GF-D8 (cell line): ENCODE data around the gene BAZ2B.

ENCODE experiments used
- DNase-seq: peaks from one replicate; lab custom pipeline; 2025; lab: John Stamatoyannopoulos, UW

Gene BAZ2B

DNA sequence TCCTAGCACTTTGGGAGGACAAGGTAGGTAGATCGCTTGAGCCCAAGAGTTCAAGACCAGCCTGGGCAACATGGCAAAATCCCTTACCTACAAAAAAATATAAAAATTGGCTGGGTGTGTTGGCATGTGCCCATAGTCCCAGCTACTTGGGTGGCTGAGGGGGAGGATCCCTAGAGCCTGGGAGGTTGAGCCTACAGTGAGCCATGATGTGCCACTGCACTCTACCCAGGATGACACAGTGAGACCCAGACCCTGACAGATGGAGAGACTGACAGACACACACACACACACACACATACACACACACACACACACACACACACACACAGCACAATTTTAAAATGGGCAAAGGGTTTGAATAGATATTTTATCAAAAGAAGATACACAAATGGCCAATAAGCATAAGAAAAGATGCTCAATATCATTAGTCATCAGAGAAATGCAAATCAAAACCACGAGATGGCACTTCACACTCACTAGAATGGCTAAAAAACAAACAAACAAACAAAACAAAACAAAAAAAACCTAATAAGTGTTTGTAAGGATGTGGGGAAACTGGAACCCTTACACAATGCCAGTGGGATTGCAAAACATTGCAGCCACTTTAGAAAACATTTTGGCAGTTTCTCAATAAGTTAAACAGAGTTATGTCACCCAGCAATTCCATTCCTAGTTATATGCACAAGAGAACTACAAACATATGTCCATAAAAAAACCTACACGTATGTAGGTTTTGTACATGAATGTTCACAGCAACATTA lies 42.3 kb downstream of the BAZ2B start:
- DNase-seq: peak; percentile 38

DNA sequence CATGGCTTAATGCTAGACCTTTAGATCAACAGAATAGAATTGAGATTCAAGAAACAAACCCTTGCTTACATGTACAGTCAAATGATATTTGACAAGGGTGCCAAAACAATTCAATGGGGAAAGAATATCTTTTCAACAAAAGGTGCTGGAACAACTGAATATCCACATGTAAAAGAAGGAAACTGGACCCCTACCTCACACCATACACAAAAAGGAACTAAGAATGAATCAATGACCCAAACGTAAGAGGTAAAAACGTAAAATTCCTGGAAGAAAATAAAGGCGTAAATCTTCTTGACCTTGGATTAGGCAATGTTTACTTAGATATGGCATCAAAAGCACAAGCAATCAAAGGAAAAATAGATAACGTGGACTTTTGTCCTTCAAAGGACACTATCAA lies 43.1 kb downstream of the BAZ2B start:
- DNase-seq: no peak

DNA sequence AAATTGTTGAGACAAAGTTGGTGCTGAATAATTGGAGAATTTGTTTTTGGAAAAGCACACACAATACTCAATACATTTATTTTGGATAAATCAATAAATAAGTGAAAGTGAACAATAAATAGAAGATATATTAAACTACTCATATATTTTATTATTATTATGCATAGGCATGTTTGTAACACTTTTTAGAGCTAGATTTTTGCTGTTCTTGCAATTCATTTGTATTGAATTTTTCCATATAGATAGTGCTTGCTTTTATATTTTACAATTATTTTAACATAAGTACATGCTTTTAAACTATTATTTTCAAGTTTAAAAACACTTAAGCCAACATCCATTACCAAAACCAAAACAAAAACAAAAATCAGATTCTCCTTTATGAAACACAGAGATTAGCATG lies 43.9 kb downstream of the BAZ2B start:
- no peak for DNase-seq

DNA sequence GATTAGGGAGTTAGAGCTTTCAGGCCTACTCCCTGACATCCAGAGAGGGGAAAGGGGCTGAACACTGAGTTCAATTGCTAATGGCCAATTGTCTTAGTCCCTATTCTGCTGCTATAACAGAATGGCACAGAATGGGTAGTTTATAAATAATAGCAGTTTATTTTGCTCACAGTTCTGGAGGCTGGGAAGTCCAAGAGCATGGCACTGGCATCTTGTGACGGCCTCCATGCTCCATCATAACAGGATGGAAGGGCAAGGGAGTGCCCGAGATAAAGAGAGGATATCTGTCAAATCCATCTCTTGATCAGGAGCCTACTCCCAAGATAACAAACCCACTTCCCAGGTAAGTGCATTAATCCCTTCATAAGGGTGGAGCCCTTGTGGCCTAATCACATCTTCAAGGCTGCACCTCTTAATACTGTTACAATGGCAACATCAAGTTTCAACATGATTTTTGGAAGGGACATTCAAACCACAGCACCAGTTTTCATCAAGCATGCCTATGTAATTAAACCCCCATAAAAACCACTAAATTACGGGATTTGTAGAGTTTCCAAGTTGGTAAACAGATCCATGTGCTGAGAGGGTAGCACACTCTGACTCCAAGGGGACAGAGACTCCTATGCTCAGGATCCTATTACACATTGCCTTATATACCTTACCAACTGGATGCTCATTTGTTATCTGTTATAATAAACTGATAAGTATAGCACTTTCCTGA lies 44.6 kb downstream of the BAZ2B start:
- DNase-seq: no peak

GRCh38 chr2:159564081-159564480 lies 52.3 kb downstream of the BAZ2B start:
- no peak for DNase-seq

- peak; percentile 46 for DNase-seq
Observed at GRCh38 chr2:159562248-159562647, 54.1 kb downstream of the BAZ2B start.

DNA sequence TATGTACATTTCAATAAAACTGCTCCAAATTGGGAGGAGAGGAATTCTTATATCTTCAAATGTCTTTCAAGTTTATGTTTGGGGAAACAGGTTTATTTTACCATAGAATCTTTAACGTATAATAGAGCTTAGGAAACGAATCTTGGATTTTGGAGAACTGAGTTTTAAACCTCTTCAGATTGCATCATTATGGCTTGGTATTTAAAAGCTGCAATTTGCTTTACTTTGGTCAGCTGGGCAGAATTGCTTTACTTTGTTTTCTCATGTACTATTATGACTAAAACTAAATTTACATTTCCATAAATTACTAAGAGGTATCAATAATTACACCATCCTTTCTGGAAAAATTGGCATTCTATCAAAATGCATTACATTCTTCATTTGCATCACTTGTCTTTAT lies 54.6 kb downstream of the BAZ2B start:
- DNase-seq: no peak

DNA sequence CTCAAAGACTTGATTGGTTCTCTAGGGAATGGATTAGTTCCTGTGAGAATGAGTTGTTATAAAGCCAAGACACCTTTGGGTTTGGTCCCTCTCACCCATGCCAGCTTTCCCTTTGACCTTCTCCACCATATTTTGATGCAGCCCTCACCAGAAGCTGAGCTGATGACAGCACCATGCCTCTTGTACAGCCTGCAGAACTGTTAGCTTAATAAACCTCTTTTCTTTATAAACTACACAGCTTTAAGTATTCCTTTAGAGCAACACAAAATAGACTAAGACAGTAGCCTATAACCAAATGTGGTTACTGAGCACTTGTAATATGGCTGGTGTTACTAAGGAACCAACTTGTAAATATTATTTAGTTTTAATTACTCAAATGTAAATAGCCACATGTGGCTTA lies 55.1 kb downstream of the BAZ2B start:
- DNase-seq: no peak

DNA sequence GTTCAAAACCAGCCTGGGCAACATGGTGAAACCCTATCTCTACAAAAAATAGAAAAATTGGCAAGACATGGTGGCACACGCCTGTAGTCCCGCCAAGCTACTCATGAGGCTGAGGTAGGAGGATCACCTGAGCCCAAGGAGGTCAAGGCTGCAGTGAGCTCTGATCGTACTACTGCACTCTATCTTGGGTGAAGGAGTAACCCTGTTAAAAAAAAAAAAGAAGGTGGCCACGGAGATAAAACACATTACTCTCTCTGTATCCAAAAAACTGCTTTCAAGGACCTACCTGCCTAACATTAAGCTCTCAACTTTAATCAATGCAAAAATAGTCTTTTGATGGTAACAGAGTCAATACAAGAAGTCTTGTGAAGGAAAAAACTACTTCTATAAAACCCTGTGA lies 57.3 kb downstream of the BAZ2B start:
- no peak for DNase-seq

DNA sequence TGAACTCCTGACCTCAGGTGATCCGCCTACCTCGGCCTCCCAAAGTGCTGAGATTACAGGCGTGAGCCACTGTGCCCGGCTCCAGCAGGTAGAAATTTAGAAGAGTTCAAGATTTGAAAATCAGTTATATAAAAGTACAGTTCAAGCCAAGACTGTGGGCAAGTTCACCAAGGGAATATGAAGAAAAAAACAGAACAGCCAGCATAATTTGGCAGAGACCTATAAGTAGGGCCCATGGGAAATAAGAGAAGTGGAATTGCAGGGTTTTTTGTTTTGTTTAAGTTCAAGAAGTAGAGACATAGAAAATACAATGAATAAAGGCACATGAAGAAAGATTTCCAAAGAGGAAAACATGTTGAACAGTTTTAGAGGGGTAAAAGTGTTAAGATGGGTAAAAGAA lies 57.9 kb downstream of the BAZ2B start:
- DNase-seq: no peak

DNA sequence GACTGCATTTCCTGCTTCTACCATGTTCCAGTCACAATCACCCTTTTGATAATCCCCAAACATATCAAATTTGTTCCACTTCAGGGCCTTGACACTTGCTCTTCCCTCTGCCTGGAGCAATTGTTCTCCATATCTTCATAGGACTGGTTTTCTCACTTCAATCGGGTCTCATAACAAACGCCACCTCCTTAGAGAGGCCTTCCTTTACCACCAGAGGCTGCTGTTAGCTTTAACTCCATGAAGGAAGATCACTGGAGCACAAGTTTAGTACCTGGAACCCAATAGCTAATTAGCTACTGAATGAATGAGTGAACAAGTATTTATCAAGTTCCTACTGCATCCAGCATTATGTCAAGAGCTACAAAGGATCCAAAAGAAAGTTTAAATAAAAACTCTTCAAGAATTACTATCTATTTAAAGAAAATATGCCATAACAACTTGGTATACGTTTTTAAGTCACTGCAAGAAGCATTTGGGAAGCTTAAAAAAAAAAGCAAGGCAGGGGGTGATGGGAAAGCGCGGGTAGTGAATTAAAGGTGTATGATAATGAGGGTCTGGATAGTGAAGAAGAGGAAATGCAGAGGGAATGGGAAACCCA lies 58.8 kb downstream of the BAZ2B start:
- peak; percentile 23 for DNase-seq

DNA sequence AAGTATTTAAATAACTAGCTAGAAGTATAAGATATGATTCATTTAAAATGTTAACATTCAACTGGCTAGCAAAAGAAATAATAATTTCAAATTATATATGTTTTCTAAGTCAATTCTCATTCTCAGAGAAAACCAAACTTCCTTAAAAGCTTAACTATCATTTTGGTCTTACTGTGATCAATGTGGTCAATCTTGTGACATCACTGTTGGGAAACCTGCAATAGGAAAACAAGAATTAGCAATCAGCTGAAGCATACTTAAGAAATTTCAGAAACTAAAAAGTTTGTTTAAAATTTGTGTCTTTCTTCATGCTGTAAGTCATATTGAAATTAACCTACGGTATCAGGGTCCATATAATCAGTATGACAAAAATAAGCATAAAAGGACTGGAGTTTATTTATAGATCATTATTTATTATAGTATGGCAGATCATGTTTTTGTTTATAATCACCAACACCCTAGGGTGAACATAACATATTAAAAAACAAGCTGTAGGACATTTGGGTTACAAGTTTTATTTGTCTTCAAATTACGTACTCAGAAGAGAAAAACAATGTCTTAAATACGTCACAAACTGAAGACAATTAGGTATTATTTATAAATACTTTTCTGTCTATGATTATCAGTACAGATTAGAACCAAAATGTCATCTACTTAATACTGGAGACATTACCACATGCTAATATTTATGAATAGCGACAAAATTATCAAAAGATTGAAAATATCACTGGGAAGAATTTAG lies 60.5 kb downstream of the BAZ2B start:
- peak; percentile 31 for DNase-seq

GRCh38 chr2:159553727-159554126 lies 62.6 kb downstream of the BAZ2B start:
- DNase-seq: no peak

GRCh38 chr2:159551806-159552205 lies 64.5 kb downstream of the BAZ2B start:
- no peak for DNase-seq

DNA sequence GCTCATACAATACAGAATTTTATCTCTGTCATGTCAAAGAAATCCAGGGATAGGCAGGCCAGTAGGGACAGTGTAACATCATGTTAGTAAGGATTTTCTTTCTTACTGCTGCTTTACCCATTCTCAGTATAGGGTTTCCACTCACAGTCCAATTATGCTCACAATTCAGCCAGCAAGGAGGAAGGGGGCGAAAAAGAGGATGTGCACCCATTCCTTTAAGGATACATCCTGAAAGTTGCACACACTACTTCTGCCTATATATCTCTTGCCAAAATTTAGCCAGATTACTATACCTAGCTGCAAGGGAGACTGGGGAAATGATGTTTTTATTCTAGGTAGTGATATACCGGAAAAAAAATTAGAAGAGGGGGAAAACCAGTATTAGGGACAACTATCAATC lies 66.1 kb downstream of the BAZ2B start:
- no peak for DNase-seq

DNA sequence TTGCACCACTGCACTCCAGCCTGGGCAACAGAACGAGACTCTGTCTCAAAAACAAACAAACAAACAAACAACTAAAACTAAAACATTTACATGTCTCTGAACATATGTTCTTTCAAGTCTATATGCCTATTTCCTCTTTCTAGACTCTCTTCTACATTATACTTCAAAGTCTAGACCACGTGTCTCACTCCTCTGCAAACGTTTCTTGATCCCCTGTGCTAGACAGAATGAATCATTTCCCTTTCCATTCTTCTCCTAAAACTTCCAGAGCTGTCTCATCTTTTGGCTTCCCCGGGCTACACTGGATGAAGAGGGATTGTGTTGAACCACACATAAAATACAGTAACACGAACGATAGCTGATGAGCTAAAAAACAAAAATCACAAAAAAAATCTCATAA lies 67.1 kb downstream of the BAZ2B start:
- DNase-seq: no peak

DNA sequence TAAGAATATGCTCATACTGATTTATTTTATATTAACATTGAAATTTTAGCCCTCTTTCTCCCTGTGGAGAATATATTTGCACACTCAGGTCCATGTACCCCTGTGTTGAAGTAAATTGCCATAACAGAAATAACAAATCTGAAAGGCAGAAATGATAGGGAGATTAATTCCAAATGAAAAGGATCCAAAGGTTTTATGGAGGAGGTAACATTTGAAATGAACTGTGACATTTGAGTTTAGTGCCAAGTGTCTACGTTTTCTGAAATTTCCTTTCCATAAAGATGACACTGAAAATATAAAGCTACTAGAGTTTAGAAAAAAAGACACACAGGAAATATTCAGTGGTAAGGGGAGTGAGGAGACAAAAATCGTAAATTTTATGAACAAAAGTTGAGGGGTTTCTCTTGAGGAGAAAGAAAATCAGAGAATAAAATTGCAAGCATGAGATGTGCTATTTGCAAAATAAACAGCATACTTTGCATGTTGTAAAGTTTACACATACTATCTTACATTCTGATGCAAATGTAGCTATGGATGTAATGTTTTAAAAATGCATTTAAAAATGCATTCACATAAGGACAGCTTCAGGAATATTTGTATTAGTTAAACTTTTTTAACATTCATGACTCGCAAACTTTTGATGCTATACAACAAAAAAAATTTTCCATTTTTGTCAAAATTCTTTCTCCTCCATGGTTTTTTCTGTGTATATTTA lies 69.5 kb downstream of the BAZ2B start:
- no peak for DNase-seq

DNA sequence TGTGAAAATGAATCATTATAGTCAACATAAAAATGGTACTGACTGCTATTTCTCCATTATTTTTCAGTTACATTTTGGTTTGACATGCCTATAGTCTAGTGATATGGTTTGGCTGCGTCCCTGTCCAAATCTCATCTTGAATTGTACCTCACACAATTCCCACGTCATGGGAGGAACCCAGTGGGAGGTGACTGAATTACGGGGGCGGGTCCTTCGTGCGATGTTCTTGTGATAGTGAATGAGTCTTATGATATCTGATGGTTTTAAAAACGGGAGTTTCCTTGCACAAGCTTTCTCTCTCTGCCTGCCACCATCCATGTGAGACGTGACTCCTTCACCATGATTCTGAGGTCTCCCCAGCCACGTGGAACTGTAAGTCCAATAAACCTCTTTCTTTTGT lies 70.3 kb downstream of the BAZ2B start:
- DNase-seq: no peak

DNA sequence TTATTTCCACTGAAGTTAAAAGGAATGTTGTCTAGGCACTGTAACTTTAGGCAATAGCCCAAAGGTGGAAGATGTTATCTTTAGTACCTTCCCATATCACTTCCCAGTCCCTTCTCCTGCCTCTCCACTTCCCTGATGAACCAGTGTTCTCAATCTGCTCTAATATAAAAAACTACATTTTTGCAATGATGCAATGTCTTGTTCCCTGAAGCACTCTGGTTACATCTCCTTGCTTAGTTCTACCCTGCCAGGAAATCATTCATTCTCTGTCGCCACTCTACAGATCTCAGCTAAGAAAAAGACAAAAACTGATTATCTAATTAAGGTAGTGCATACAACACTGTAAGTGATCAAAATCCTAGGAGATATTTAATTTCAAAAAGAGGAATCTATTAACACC lies 71.3 kb downstream of the BAZ2B start:
- no peak for DNase-seq

DNA sequence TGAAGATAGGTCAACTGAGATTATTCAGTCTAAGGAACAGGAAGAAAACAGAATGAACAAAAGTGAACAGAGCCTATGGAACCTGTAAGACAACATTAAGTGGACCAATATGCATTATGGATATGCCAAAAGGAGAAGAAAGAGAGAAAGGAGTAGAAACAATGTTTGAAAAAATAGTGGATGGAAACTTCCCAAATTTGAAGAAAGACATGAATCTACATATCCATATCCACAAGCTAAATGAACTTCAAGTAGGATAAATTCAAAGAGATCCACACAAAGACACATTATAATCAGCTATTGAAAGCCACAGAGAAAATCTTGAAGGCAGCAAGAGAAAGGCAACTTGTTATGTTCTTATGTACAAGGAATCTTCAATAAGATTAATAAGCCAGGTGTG lies 74.2 kb downstream of the BAZ2B start:
- DNase-seq: no peak

DNA sequence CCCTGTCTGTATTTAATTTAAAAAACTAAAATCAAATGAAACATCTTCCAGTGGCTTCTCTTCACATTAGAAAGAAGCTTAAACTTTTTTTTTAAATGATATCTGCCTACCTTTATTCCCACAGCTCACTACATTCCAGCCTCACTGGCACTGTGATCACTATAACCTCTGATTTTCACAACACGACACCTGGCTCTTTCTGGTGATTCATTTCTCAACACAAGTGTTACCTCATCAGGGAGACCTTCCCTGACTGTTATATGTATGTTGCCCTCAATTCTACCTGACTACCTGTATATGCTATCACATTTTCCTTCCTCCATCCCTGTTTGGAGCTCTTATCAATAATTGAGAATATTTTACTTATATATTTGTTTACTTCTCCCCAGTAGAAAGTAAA lies 76.6 kb downstream of the BAZ2B start:
- no peak for DNase-seq

- no peak for DNase-seq
Observed at GRCh38 chr2:159538801-159539200, 77.5 kb downstream of the BAZ2B start.
